ENCODE measurements around the gene ABR.

ABR gene

GRCh38 chr17:1179818-1180742 is at the start of gene ABR:
ABR (minus strand) TSS chr17:1179981; CDS start chr17:1179727, 254 bp downstream.
- no peak for DNase-seq (ENCODE audit: low spot score)

GRCh38 chr17:1229349-1229899 is 49.6 kb upstream of the ABR start:
- peak; percentile 73 for DNase-seq (ENCODE audit: low spot score)

- no peak for DNase-seq (ENCODE audit: low spot score)
Observed at GRCh38 chr17:1228781-1229348, 49.1 kb upstream of the ABR start.

- DNase-seq (ENCODE audit: low spot score), result peak; percentile 45
Observed at GRCh38 chr17:1227917-1228780, 48.4 kb upstream of the ABR start.

GRCh38 chr17:1227365-1227764 is 47.6 kb upstream of the ABR start:
- no peak for DNase-seq (ENCODE audit: low spot score)

- no peak for DNase-seq (ENCODE audit: low spot score)
Observed at GRCh38 chr17:1226308-1226707, 46.5 kb upstream of the ABR start.

- DNase-seq (ENCODE audit: low spot score), result no peak
Observed at GRCh38 chr17:1224330-1224729, 44.5 kb upstream of the ABR start.

GRCh38 chr17:1223662-1224061 is 43.9 kb upstream of the ABR start:
- DNase-seq (ENCODE audit: low spot score), result no peak

GRCh38 chr17:1222321-1222720 is 42.5 kb upstream of the ABR start:
- DNase-seq (ENCODE audit: low spot score), result peak; percentile 93

GRCh38 chr17:1221209-1221608 is 41.4 kb upstream of the ABR start:
- no peak for DNase-seq (ENCODE audit: low spot score)

GRCh38 chr17:1220346-1220745 is 40.6 kb upstream of the ABR start:
- no peak for DNase-seq (ENCODE audit: low spot score)

- no peak for DNase-seq (ENCODE audit: low spot score)
Observed at GRCh38 chr17:1217089-1217385, 37.3 kb upstream of the ABR start.

GRCh38 chr17:1216217-1217088 is 36.7 kb upstream of the ABR start:
- no peak for DNase-seq (ENCODE audit: low spot score)

- DNase-seq (ENCODE audit: low spot score), result no peak
Observed at GRCh38 chr17:1212946-1213345, 33.2 kb upstream of the ABR start.

GRCh38 chr17:1211287-1211686 is 31.5 kb upstream of the ABR start:
- no peak for DNase-seq (ENCODE audit: low spot score)

- DNase-seq (ENCODE audit: low spot score), result no peak
Observed at GRCh38 chr17:1208966-1209365, 29.2 kb upstream of the ABR start.

GRCh38 chr17:1206026-1206777 is 26.4 kb upstream of the ABR start:
- no peak for DNase-seq (ENCODE audit: low spot score)

GRCh38 chr17:1203967-1204291 is 24.1 kb upstream of the ABR start:
- no peak for DNase-seq (ENCODE audit: low spot score)

GRCh38 chr17:1203111-1203966 is 23.6 kb upstream of the ABR start:
- DNase-seq (ENCODE audit: low spot score), result peak; percentile 59

GRCh38 chr17:1202291-1202690 is 22.5 kb upstream of the ABR start:
- DNase-seq (ENCODE audit: low spot score), result no peak
